Upper lobe of right lung (tissue), 1 donor: Measurements from ENCODE around the gene CEP120. TPM values are rescaled to one million over a fixed set of nuclear protein-coding genes. Genes with fewer than 3 reads are reported as not detected.

Source experiments
- ATAC-seq: fragments of 200-7000 bp; cut with Tn5 transposase; one replicate; pipeline ENCODE4 v1.9.1; 2020; ENCODE audit warnings: mild to moderate bottlenecking, moderate library complexity
- DNase-seq: peaks from one replicate; pipeline ENCODE4 v3.0.0-alpha.2; 2020
- H3K27ac ChIP-seq: fragments of 200-600 bp; one replicate; pipeline ENCODE4 v1.8.0; 2022
- H3K27me3 ChIP-seq: fragments of 200-600 bp; one replicate; pipeline ENCODE4 v1.8.0; 2022; ENCODE audit warnings: mild to moderate bottlenecking
- H3K36me3 ChIP-seq: fragments of 200-600 bp; one replicate; pipeline ENCODE4 v1.8.0; 2022
- H3K4me1 ChIP-seq: fragments of 200-600 bp; one replicate; pipeline ENCODE4 v1.8.0; 2022
- H3K4me3 ChIP-seq: fragments of 200-600 bp; one replicate; pipeline ENCODE4 v1.8.0; 2022; ENCODE audit warnings: mild to moderate bottlenecking
- H3K9me3 ChIP-seq: fragments of 200-600 bp; one replicate; pipeline ENCODE4 v1.8.0; 2022
- CTCF ChIP-seq: fragments of 200-600 bp; IDR thresholded peaks from one replicate; pipeline ENCODE4 v1.8.0; 2022; ENCODE audit warnings: antibody characterized with exemption
- intact Hi-C: fragments of 100-400 bp; cut with DNase I; formaldehyde crosslinking; loops from one replicate; pipeline ENCODE4 v1.11.0; 2022
- total RNA-seq: library from RNA; stranded (reverse); fragmentation: NEBNext Ultra II Directional; extraction: Animal tissue kit (Norgen Biotek cat#: 25700); gene quantifications from one replicate; pipeline ENCODE4 v1.2.1, GENCODE V29; 2021
- donor health status: DM: no; HTN: yes; CAD: no; lungs with severe emphysema.

The CEP120 gene
- total RNA-seq, 1 donor from 2014 or later, result 19.5 TPM

- intact Hi-C loops, result no loop called here
- H3K36me3 ChIP-seq, result no peaks in the 10 kb centered on the region
These were observed 18.2 kb upstream of the CEP120 start for GRCh38 chr5:123441408-123441807.

GRCh38 chr5:123440456-123441181, 17.4 kb upstream of the CEP120 start:
- Histone ChIP-seq H3K27ac (no peak overlapping the region), H3K4me1 (no peaks in the 10 kb centered on the region), H3K36me3 (no peaks in the 10 kb centered on the region), H3K27me3 (no peaks in the 10 kb centered on the region), H3K9me3 (no peaks in the 10 kb centered on the region), H3K4me3 (no peak overlapping the region)
- no peak for ATAC-seq
- intact Hi-C loops, result no loop called here
- no peak for TF ChIP-seq CTCF
- DNase-seq, result no peak

More at GRCh38 chr5:123441408-123441807, 18.2 kb upstream of the CEP120 start:
- H3K4me1 ChIP-seq, result no peaks in the 10 kb centered on the region
- no peak overlapping the region for H3K27ac ChIP-seq
- no peaks in the 10 kb centered on the region for H3K9me3 ChIP-seq
- no peaks in the 10 kb centered on the region for H3K27me3 ChIP-seq
- no peak for TF ChIP-seq CTCF
- H3K4me3 ChIP-seq, result no peak overlapping the region
- DNase-seq, result no peak
- no peak for ATAC-seq

- Histone ChIP-seq H3K4me1 (no peaks in the 10 kb centered on the region), H3K27me3 (no peaks in the 10 kb centered on the region), H3K36me3 (no peaks in the 10 kb centered on the region), H3K4me3 (no peak overlapping the region), H3K9me3 (no peaks in the 10 kb centered on the region), H3K27ac (no peak overlapping the region)
- intact Hi-C loops, result no loop called here
- no peak for ATAC-seq
- no peak for TF ChIP-seq CTCF
- DNase-seq, result no peak
These were observed 16.5 kb upstream of the CEP120 start for GRCh38 chr5:123439709-123440108.

GRCh38 chr5:123438902-123439301, 15.7 kb upstream of the CEP120 start:
- DNase-seq (no peak), ATAC-seq (peak; percentile 97)
- Histone ChIP-seq H3K4me3 (no peak overlapping the region), H3K9me3 (no peaks in the 10 kb centered on the region), H3K27ac (peak overlapping the region; percentile 56), H3K4me1 (no peaks in the 10 kb centered on the region), H3K36me3 (no peaks in the 10 kb centered on the region), H3K27me3 (no peaks in the 10 kb centered on the region)
- intact Hi-C loops, result no loop called here
- no peak for TF ChIP-seq CTCF

GRCh38 chr5:123438244-123438643, 15.0 kb upstream of the CEP120 start:
- no peak for DNase-seq
- Histone ChIP-seq H3K27me3 (no peaks in the 10 kb centered on the region), H3K9me3 (no peaks in the 10 kb centered on the region), H3K27ac (no peak overlapping the region), H3K36me3 (no peaks in the 10 kb centered on the region), H3K4me1 (no peaks in the 10 kb centered on the region), H3K4me3 (no peak overlapping the region)
- TF ChIP-seq CTCF, result no peak
- intact Hi-C loops, result no loop called here
- no peak for ATAC-seq

GRCh38 chr5:123436201-123436600, 13.0 kb upstream of the CEP120 start:
- Histone ChIP-seq H3K9me3 (no peaks in the 10 kb centered on the region), H3K27ac (no peak overlapping the region), H3K36me3 (no peaks in the 10 kb centered on the region), H3K4me1 (no peaks in the 10 kb centered on the region), H3K4me3 (no peak overlapping the region), H3K27me3 (no peaks in the 10 kb centered on the region)
- no peak for TF ChIP-seq CTCF
- intact Hi-C loops, result no loop called here
- DNase-seq (no peak), ATAC-seq (no peak)
